NAMALWA (cell line): Measurements from ENCODE around the gene TNP1.

Source experiments
- DNase-seq: peaks from one replicate; pipeline ENCODE4 v3.0.0-alpha.2; 2015; ENCODE audit warnings: low spot score

TNP1 gene

GRCh38 chr2:216859944-216860343 lies at the start of gene TNP1:
Gene TNP1 (minus strand): TSS chr2:216860064. CDS start chr2:216860034, 30 bp downstream.
- DNase-seq: no peak

GRCh38 chr2:216908300-216908699 lies 48.4 kb upstream of the TNP1 start:
- DNase-seq: no peak

GRCh38 chr2:216905649-216906329 lies 45.9 kb upstream of the TNP1 start:
- no peak for DNase-seq

GRCh38 chr2:216904974-216905373 lies 45.1 kb upstream of the TNP1 start:
- DNase-seq: no peak

- no peak for DNase-seq
Observed at GRCh38 chr2:216904554-216904953, 44.7 kb upstream of the TNP1 start.

GRCh38 chr2:216903470-216903869 lies 43.6 kb upstream of the TNP1 start:
- DNase-seq: no peak

GRCh38 chr2:216901273-216901672 lies 41.4 kb upstream of the TNP1 start:
- DNase-seq: no peak

- no peak for DNase-seq
Observed at GRCh38 chr2:216900406-216900805, 40.5 kb upstream of the TNP1 start.

GRCh38 chr2:216897561-216898203 lies 37.8 kb upstream of the TNP1 start:
- no peak for DNase-seq

GRCh38 chr2:216890138-216890537 lies 30.3 kb upstream of the TNP1 start:
- no peak for DNase-seq

- DNase-seq: no peak
Observed at GRCh38 chr2:216888887-216889622, 29.2 kb upstream of the TNP1 start.

- no peak for DNase-seq
Observed at GRCh38 chr2:216888081-216888480, 28.2 kb upstream of the TNP1 start.

- no peak for DNase-seq
Observed at GRCh38 chr2:216887138-216887537, 27.3 kb upstream of the TNP1 start.

- DNase-seq: no peak
Observed at GRCh38 chr2:216885117-216885553, 25.3 kb upstream of the TNP1 start.

GRCh38 chr2:216884347-216884746 lies 24.5 kb upstream of the TNP1 start:
- no peak for DNase-seq

GRCh38 chr2:216882876-216883275 lies 23.0 kb upstream of the TNP1 start:
- no peak for DNase-seq

- no peak for DNase-seq
Observed at GRCh38 chr2:216881411-216881810, 21.5 kb upstream of the TNP1 start.

GRCh38 chr2:216880509-216881184 lies 20.8 kb upstream of the TNP1 start:
- DNase-seq: no peak

GRCh38 chr2:216879727-216880508 lies 20.1 kb upstream of the TNP1 start:
- no peak for DNase-seq

- DNase-seq: no peak
Observed at GRCh38 chr2:216878072-216878471, 18.2 kb upstream of the TNP1 start.

- DNase-seq: no peak
Observed at GRCh38 chr2:216877085-216877484, 17.2 kb upstream of the TNP1 start.

- no peak for DNase-seq
Observed at GRCh38 chr2:216875862-216876261, 16.0 kb upstream of the TNP1 start.
